Activated naive CD8-positive, alpha-beta T cell treated with anti-CD3 and anti-CD28 coated beads, Interleukin-2, amount 10 ng/mL, durations not matched to agents 7 days and 5 days (primary cell): ENCODE measurements around the gene NAALADL2. TPM values are rescaled to one million over a fixed set of nuclear protein-coding genes. Genes with fewer than 3 reads are reported as not detected.

Experiments
- ATAC-seq: fragments of 150-1000 bp; cut with Tn5 transposase; one replicate; pipeline ENCODE4 v1.10.0; 2021; ENCODE audit warnings: low read depth, moderate library complexity
- POLR2A ChIA-PET: fragments of 350-600 bp; sonication (Branson Sonifier 250); formaldehyde crosslinking; loops from one replicate; lab custom pipeline; 2021; ENCODE audit warnings: antibody characterized with exemption; lab: Charles Lee
- DNase-seq: peaks from one replicate; pipeline ENCODE4 v3.0.0; 2021
- H3K27ac Mint-ChIP-seq: one replicate; pipeline ENCODE4 v1.8.0; 2022; ENCODE audit warnings: mild to moderate bottlenecking, mixed read lengths
- H3K27me3 Mint-ChIP-seq: one replicate; pipeline ENCODE4 v1.8.0; 2022; ENCODE audit warnings: mild to moderate bottlenecking, moderate library complexity, mixed read lengths
- H3K36me3 Mint-ChIP-seq: one replicate; pipeline ENCODE4 v1.8.0; 2021; ENCODE audit warnings: mild to moderate bottlenecking, mixed read lengths
- H3K4me1 Mint-ChIP-seq: one replicate; pipeline ENCODE4 v1.8.0; 2021; ENCODE audit warnings: mixed read lengths
- H3K4me3 Mint-ChIP-seq: one replicate; pipeline ENCODE4 v1.8.0; 2022; ENCODE audit warnings: mild to moderate bottlenecking, moderate library complexity, mixed read lengths
- H3K9me3 Mint-ChIP-seq: one replicate; pipeline ENCODE4 v1.8.0; 2021; ENCODE audit warnings: mixed read lengths
- total RNA-seq, 2 experiments: library from RNA; stranded (reverse); gene quantifications; one replicate each; pipeline ENCODE4 v1.2.3, GENCODE V29; 2021

Gene NAALADL2
- total RNA-seq, 2 experiments from 2014 or later, result not detected

- ATAC-seq (no peak), DNase-seq (no peak)
- POLR2A ChIA-PET, result no interaction called here
- H3K27ac Mint-ChIP-seq, result no peak overlapping the region
- no peak overlapping the region for H3K4me3 Mint-ChIP-seq
- no peaks in the 10 kb centered on the region for H3K36me3 Mint-ChIP-seq
- H3K4me1 Mint-ChIP-seq, result no peaks in the 10 kb centered on the region
- no peaks in the 10 kb centered on the region for H3K27me3 Mint-ChIP-seq
- H3K9me3 Mint-ChIP-seq, result no peaks in the 10 kb centered on the region
Measured at GRCh38 chr3:175713268-175713667, 854.1 kb downstream of the NAALADL2 start.

- POLR2A ChIA-PET, result no interaction called here
- no peak overlapping the region for H3K27ac Mint-ChIP-seq
- H3K27me3 Mint-ChIP-seq, result no peaks in the 10 kb centered on the region
- no peaks in the 10 kb centered on the region for H3K4me1 Mint-ChIP-seq
- no peaks in the 10 kb centered on the region for H3K36me3 Mint-ChIP-seq
- H3K4me3 Mint-ChIP-seq, result no peak overlapping the region
- no peak for ATAC-seq
- no peak for DNase-seq
- no peaks in the 10 kb centered on the region for H3K9me3 Mint-ChIP-seq
Measured at GRCh38 chr3:175716446-175716845, 857.3 kb downstream of the NAALADL2 start.

- no peaks in the 10 kb centered on the region for H3K4me1 Mint-ChIP-seq
- no peak overlapping the region for H3K27ac Mint-ChIP-seq
- no peak overlapping the region for H3K4me3 Mint-ChIP-seq
- peaks cover 3% of the 10 kb centered on the region for H3K9me3 Mint-ChIP-seq
- DNase-seq (no peak), ATAC-seq (no peak)
- no peaks in the 10 kb centered on the region for H3K27me3 Mint-ChIP-seq
- POLR2A ChIA-PET, result no interaction called here
- no peaks in the 10 kb centered on the region for H3K36me3 Mint-ChIP-seq
Measured at GRCh38 chr3:175726228-175726627, 867.1 kb downstream of the NAALADL2 start.

GRCh38 chr3:175728566-175728965 is 869.4 kb downstream of the NAALADL2 start:
- Mint-ChIP-seq H3K4me1 (no peaks in the 10 kb centered on the region), H3K4me3 (no peak overlapping the region), H3K27ac (no peak overlapping the region), H3K9me3 (peaks cover 7% of the 10 kb centered on the region), H3K27me3 (no peaks in the 10 kb centered on the region), H3K36me3 (no peaks in the 10 kb centered on the region)
- ATAC-seq, result no peak
- DNase-seq, result no peak
- POLR2A ChIA-PET, result no interaction called here

GRCh38 chr3:175729466-175729865 is 870.3 kb downstream of the NAALADL2 start:
- Mint-ChIP-seq H3K36me3 (no peaks in the 10 kb centered on the region), H3K27ac (no peak overlapping the region), H3K9me3 (peaks cover 7% of the 10 kb centered on the region), H3K4me1 (no peaks in the 10 kb centered on the region), H3K27me3 (no peaks in the 10 kb centered on the region), H3K4me3 (no peak overlapping the region)
- POLR2A ChIA-PET, result no interaction called here
- ATAC-seq, result no peak
- DNase-seq, result no peak

GRCh38 chr3:175731543-175731942 is 872.4 kb downstream of the NAALADL2 start:
- Mint-ChIP-seq H3K27ac (no peak overlapping the region), H3K4me3 (no peak overlapping the region), H3K9me3 (peaks cover 7% of the 10 kb centered on the region), H3K4me1 (no peaks in the 10 kb centered on the region), H3K36me3 (no peaks in the 10 kb centered on the region), H3K27me3 (no peaks in the 10 kb centered on the region)
- POLR2A ChIA-PET, result no interaction called here
- DNase-seq, result no peak
- ATAC-seq, result no peak

- no peak overlapping the region for H3K27ac Mint-ChIP-seq
- H3K36me3 Mint-ChIP-seq, result no peaks in the 10 kb centered on the region
- H3K27me3 Mint-ChIP-seq, result no peaks in the 10 kb centered on the region
- H3K4me1 Mint-ChIP-seq, result no peaks in the 10 kb centered on the region
- DNase-seq, result no peak
- no peak for ATAC-seq
- peaks cover 7% of the 10 kb centered on the region for H3K9me3 Mint-ChIP-seq
- H3K4me3 Mint-ChIP-seq, result no peak overlapping the region
- POLR2A ChIA-PET, result no interaction called here
Measured at GRCh38 chr3:175732017-175732416, 872.9 kb downstream of the NAALADL2 start.

GRCh38 chr3:175735866-175736265 is 876.7 kb downstream of the NAALADL2 start:
- no peak overlapping the region for H3K27ac Mint-ChIP-seq
- ATAC-seq (no peak), DNase-seq (no peak)
- no peak overlapping the region for H3K4me3 Mint-ChIP-seq
- H3K9me3 Mint-ChIP-seq, result peaks cover 7% of the 10 kb centered on the region
- no peaks in the 10 kb centered on the region for H3K36me3 Mint-ChIP-seq
- POLR2A ChIA-PET, result no interaction called here
- H3K4me1 Mint-ChIP-seq, result no peaks in the 10 kb centered on the region
- no peaks in the 10 kb centered on the region for H3K27me3 Mint-ChIP-seq

- Mint-ChIP-seq H3K4me3 (no peak overlapping the region), H3K36me3 (no peaks in the 10 kb centered on the region), H3K27me3 (no peaks in the 10 kb centered on the region), H3K27ac (no peak overlapping the region), H3K4me1 (no peaks in the 10 kb centered on the region), H3K9me3 (peaks cover 4% of the 10 kb centered on the region)
- DNase-seq, result no peak
- no peak for ATAC-seq
- POLR2A ChIA-PET, result no interaction called here
Measured at GRCh38 chr3:175737646-175738572, 878.8 kb downstream of the NAALADL2 start.

- Mint-ChIP-seq H3K4me1 (no peaks in the 10 kb centered on the region), H3K27me3 (no peaks in the 10 kb centered on the region), H3K9me3 (peaks cover 10% of the 10 kb centered on the region), H3K27ac (no peak overlapping the region), H3K36me3 (no peaks in the 10 kb centered on the region), H3K4me3 (no peak overlapping the region)
- POLR2A ChIA-PET, result no interaction called here
- no peak for ATAC-seq
- DNase-seq, result no peak
Measured at GRCh38 chr3:175741951-175742350, 882.8 kb downstream of the NAALADL2 start.

GRCh38 chr3:175743733-175744400 is 884.7 kb downstream of the NAALADL2 start:
- POLR2A ChIA-PET, result no interaction called here
- H3K27me3 Mint-ChIP-seq, result no peaks in the 10 kb centered on the region
- DNase-seq (no peak), ATAC-seq (no peak)
- H3K4me3 Mint-ChIP-seq, result no peak overlapping the region
- peaks cover 10% of the 10 kb centered on the region for H3K9me3 Mint-ChIP-seq
- H3K36me3 Mint-ChIP-seq, result no peaks in the 10 kb centered on the region
- H3K27ac Mint-ChIP-seq, result no peak overlapping the region
- H3K4me1 Mint-ChIP-seq, result no peaks in the 10 kb centered on the region

GRCh38 chr3:175746308-175746707 is 887.2 kb downstream of the NAALADL2 start:
- H3K9me3 Mint-ChIP-seq, result peaks cover 6% of the 10 kb centered on the region
- no peaks in the 10 kb centered on the region for H3K4me1 Mint-ChIP-seq
- POLR2A ChIA-PET, result no interaction called here
- H3K27ac Mint-ChIP-seq, result no peak overlapping the region
- no peak for DNase-seq
- ATAC-seq, result no peak
- H3K36me3 Mint-ChIP-seq, result no peaks in the 10 kb centered on the region
- H3K4me3 Mint-ChIP-seq, result no peak overlapping the region
- no peaks in the 10 kb centered on the region for H3K27me3 Mint-ChIP-seq

GRCh38 chr3:175748087-175748730 is 889.1 kb downstream of the NAALADL2 start:
- DNase-seq (no peak), ATAC-seq (no peak)
- POLR2A ChIA-PET, result no interaction called here
- no peak overlapping the region for H3K4me3 Mint-ChIP-seq
- H3K27ac Mint-ChIP-seq, result no peak overlapping the region
- peaks cover 6% of the 10 kb centered on the region for H3K9me3 Mint-ChIP-seq
- H3K36me3 Mint-ChIP-seq, result no peaks in the 10 kb centered on the region
- no peaks in the 10 kb centered on the region for H3K27me3 Mint-ChIP-seq
- no peaks in the 10 kb centered on the region for H3K4me1 Mint-ChIP-seq
